Sciatic nerve (tissue), 2 donors: ENCODE results near the gene ARAP3. TPM values are rescaled to one million over a fixed set of nuclear protein-coding genes. Genes with fewer than 3 reads are reported as not detected.
"Not testable (repeated sequence)": the region's sequence is repeated elsewhere in the genome, so short reads cannot be mapped to it uniquely, and the experiment has no call there.

Experiments used
- ATAC-seq: fragments of 200-7000 bp; cut with Tn5 transposase; one replicate; pipeline ENCODE4 v1.9.1; 2020; ENCODE audit warnings: mild to moderate bottlenecking, moderate library complexity
- DNase-seq: peaks from one replicate; pipeline ENCODE4 v3.0.0-alpha.2; 2020; ENCODE audit warnings: low spot score
- intact Hi-C: fragments of 100-400 bp; cut with DNase I; formaldehyde crosslinking; loops from one replicate; pipeline ENCODE4 v1.14.2; 2022
- total RNA-seq: library from RNA; stranded (reverse); fragmentation: NEBNext Ultra II Directional; extraction: Animal tissue kit (Norgen Biotek cat#: 25700); gene quantifications from one replicate; pipeline ENCODE4 v1.2.1, GENCODE V29; 2021
- donor health status: DM: no; HTN: no; CAD: no.
- donor health status: DM: no; HTN: no; CAD: no.

Gene ARAP3, protein sequence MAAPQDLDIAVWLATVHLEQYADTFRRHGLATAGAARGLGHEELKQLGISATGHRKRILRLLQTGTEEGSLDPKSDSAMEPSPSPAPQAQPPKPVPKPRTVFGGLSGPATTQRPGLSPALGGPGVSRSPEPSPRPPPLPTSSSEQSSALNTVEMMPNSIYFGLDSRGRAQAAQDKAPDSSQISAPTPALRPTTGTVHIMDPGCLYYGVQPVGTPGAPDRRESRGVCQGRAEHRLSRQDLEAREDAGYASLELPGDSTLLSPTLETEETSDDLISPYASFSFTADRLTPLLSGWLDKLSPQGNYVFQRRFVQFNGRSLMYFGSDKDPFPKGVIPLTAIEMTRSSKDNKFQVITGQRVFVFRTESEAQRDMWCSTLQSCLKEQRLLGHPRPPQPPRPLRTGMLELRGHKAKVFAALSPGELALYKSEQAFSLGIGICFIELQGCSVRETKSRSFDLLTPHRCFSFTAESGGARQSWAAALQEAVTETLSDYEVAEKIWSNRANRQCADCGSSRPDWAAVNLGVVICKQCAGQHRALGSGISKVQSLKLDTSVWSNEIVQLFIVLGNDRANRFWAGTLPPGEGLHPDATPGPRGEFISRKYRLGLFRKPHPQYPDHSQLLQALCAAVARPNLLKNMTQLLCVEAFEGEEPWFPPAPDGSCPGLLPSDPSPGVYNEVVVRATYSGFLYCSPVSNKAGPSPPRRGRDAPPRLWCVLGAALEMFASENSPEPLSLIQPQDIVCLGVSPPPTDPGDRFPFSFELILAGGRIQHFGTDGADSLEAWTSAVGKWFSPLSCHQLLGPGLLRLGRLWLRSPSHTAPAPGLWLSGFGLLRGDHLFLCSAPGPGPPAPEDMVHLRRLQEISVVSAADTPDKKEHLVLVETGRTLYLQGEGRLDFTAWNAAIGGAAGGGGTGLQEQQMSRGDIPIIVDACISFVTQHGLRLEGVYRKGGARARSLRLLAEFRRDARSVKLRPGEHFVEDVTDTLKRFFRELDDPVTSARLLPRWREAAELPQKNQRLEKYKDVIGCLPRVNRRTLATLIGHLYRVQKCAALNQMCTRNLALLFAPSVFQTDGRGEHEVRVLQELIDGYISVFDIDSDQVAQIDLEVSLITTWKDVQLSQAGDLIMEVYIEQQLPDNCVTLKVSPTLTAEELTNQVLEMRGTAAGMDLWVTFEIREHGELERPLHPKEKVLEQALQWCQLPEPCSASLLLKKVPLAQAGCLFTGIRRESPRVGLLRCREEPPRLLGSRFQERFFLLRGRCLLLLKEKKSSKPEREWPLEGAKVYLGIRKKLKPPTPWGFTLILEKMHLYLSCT (N-terminal part only)
- 22.4 TPM for total RNA-seq

DNA sequence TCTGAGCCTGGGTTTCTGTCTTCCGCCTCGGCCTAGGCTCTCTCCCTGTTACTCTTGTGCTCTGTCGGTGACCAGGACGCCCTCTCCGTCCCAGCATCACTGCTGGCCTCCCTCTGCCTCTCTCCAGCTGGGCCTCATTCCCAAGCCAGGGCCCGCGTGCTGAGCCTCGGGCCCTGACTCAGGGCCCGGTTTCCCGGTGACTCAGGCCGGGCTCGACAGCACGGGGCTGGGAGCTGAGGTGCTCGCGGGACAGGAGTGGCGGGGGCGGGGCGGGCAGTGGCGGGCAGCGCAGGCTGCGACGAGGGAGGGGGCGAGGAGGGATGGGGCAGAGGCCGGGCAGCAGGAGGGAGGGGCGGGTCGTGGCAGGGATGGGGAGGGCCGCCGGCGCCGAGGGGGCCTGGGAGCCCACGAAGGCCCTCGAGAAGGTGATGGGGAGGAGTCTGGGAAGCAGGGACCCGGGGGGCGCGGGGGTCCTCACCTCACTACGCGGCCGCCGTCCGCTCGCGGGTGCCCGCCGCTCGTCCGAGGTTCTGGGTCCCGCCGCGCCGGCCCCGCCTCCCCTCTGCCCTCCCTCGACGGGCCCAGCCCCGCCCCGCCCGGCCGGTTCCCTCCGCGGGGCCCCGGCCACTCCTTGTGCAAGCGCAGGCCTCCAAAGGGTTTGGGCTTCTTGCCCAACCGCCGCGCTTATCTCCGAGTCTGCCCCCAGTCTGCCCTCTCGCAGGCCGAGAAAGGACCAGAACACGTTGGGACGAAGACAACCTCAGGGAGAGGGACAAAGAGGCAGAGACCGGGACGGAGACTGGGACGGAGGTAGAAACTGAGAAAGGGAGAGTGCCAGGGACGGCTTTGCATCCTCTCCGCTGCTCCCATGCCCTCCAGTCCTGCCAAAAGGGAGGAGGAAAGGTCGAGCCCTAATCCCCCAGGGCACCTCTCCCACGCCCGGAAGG is at the start of gene ARAP3:
Gene ARAP3, minus strand, starts transcription at position 536 of the 947 bp plus-strand sequence. CDS start 1,744 bp downstream, outside the sequence.
- intact Hi-C loops = no loop called here
- DNase-seq (peak; percentile 85), ATAC-seq (peak; percentile 89)

DNA sequence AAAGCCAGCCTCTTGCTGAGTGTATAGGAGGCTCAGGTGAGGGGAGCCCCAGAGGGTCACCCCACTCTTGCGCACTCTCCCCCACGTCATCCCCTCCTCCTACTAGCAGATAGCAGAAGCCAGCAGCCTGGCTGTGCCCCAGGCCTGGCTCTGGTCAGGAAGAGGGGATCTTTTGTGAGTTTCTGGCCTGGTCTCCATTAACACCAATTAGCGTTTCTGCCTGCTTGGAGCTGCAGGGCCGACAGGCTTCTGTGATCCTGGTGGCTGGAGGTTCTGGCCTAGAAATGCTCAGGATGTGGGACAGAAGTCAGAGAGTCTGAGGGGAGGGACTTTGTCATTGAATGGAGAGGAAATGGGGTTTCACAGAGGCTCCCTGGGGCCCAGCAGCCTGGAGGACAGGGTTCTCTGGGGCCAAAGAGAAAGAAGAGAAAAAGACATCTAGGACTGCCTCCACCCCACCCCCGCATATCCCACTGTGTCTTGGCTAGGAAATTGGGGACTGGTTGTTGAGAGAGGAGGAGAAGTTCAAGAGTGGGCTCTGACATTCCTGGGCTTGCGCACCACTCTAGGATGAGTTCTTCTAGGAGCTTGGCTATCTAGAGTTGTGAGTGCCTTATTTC is 47.5 kb upstream of the ARAP3 start:
- DNase-seq (no peak), ATAC-seq (no peak)
- intact Hi-C loops = no loop called here

DNA sequence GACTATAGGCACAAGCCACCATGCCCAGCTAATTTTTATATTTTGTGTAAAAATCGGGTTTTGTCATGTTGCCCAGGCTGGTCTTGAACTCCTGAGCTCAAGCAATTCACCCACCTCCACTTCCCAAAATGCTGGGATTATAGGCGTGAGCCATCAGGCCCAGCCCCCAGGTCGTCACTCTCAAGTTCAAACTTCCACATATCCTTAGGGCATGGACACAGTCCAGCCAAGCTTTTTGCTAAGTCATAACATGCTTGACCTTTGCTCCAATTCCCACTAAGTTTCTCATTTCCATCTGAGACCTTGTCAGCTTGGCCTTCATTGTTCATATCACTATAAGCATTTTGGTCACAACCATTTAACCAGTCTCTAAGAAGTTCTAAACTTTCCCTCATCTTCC is 43.9 kb upstream of the ARAP3 start:
- no peak for DNase-seq
- intact Hi-C loops = no loop called here
- no peak for ATAC-seq

DNA sequence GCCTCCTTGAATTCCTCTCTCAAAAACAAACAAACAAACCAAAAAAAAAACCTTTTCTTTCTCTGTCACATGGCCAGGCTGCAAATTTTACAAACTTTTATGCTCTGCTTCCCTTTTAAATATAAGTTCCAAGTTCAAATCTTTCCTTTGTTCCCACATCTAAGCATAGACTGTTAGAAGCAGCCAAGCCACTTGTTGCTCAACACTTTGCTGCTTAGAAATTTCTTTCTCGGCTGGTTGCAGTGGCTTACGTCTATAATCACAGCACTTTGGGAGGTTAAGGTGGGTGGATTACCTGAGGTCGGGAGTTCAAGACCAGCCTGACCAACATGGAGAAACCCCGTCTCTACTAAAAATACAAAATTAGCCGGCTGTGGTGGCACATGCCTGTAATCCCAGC is 43.1 kb upstream of the ARAP3 start:
- intact Hi-C loops, ATAC-seq, DNase-seq: not testable (repeated sequence)

DNA sequence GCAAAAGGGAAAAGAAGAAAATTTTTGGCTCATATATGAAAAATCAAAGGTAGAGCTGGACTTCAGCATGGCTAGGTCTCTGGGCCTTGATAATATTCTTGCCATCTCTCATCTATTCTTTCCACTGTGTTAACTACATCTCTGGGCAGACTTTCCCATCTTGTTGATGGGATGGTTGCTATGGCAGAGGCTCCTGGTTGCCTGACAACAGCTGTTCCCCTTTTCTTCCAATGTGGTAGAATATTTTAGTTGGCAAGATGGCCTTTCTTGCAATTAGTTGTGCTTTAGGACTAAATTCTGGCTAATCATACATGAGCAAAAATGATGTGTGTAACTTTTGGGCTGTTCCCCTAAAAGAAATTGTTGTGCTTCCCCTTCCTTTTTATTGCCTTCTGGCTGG is 40.2 kb upstream of the ARAP3 start:
- intact Hi-C loops = no loop called here
- no peak for ATAC-seq
- DNase-seq = no peak

DNA sequence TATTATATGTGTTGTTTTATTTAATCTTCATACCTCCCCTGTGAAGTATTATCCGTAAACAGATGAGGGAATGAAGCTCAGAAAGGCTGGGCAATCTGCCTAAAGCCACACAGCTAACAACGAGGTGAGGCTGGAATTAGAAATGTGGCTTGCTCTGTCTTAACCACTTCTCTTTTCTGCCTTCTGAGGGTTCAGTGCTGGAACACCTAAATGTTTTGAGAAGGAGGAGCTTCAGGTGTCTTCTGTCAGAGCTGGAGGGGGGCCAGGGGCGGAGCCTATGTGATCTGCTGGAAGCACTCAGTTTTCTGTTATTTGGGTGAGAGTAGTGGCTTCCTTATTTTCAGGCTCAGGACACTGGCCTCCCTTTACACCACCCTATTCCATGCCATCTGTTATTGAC is 35.0 kb upstream of the ARAP3 start:
- no peak for ATAC-seq
- no peak for DNase-seq
- intact Hi-C loops = no loop called here

DNA sequence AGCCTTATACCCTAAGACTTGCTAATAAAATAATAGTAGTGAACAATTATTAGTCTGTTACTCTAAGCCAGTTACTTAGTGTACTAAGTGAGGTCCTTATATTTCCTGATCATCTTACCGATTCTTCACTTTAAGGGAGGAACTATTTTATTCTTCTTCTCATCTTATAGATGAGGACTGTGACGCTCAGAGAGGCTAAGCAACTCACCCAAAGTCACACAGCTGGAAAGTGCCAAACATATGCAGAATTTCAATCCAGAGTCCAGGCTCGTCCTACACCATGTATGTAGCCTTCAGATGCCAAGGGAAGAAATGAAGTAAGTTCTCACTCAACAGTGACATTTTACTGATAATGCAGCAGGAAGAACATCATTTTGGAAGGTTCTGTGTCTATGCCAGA is 34.4 kb upstream of the ARAP3 start:
- DNase-seq (no peak), ATAC-seq (no peak)
- intact Hi-C loops = no loop called here

DNA sequence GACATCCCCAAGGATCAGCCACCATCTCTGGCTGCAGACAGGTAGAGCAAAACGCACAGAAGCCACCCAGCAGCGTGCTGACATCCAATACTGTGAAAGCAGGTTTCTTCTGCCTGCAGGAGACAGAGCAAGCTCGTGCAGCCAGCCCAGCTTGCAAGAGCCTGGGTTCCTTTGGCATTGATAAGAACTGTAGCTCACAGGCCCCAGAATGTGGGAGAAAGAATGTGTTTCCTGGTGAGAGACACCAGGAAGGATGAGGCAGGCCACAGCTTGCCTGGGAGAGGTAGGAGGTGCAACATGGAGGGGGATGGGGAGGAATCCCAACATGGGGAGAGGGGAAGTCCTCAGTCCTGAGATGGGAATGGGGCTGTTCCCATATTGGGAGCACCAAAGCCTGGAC is 34.0 kb upstream of the ARAP3 start:
- intact Hi-C loops = no loop called here
- DNase-seq (no peak), ATAC-seq (no peak)

DNA sequence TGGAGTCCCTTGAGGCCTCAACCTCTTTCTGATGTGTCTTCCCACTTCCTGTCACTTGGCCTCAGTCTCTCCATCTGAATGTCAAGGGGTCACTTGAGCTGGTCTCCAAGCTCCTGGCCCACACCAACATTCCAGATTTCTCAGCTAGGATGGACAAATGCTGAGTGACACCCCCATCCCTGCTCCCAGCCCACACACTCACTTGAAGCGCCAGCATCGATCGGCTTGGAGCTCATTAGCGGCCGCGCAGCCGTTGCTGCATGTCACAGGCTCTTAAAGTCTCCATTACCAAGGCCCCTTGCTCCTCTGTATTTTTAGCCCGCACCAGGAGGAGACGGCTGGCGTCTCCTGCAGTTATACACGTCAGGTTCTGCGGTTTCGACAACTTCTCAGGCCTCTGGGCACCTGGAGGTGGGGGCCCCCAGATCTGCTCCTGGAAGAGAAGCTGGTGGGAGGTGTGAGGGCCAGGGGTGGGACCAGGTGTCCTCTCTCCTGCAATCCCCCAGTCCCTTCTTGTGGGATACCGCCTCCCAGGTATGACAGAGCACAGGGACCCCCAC is 33.4 kb upstream of the ARAP3 start:
- DNase-seq = no peak
- intact Hi-C loops = no loop called here
- ATAC-seq = no peak

DNA sequence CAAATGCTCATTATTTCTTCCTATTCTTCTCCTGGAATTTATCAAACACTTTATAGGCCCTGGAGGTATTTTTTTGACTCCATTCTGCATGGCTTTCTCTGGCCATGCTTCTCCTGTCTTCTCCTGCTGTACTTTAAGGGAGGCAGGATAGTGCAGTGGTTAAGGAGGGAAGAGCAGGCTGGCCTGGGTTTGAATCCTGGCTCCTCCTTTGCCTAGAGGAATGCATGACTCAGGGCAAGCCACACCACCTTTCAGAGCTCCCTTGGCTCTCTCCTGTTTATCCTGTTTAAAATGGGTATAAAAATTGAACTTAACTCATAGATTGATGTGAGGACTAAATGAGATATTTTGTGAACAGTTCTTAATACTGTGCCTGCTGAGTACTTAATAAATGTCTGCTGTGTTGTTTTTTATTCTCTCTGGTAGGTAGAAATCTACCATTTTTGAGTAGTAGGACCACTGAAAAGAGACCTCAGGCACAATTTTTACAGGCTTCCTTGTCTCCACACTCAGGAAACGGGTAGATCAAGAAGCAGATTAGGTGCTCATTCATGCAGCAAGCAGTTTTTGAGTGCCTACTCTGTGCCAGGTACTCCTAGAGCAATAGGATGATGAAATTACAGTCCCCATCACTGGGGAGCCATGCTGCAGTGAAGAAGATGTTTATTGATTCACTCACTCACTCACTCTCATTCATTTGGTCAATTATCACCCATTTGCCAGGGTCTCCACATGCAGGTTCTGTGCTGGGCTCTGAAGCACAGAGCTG is 32.7 kb upstream of the ARAP3 start:
- no peak for DNase-seq

DNA sequence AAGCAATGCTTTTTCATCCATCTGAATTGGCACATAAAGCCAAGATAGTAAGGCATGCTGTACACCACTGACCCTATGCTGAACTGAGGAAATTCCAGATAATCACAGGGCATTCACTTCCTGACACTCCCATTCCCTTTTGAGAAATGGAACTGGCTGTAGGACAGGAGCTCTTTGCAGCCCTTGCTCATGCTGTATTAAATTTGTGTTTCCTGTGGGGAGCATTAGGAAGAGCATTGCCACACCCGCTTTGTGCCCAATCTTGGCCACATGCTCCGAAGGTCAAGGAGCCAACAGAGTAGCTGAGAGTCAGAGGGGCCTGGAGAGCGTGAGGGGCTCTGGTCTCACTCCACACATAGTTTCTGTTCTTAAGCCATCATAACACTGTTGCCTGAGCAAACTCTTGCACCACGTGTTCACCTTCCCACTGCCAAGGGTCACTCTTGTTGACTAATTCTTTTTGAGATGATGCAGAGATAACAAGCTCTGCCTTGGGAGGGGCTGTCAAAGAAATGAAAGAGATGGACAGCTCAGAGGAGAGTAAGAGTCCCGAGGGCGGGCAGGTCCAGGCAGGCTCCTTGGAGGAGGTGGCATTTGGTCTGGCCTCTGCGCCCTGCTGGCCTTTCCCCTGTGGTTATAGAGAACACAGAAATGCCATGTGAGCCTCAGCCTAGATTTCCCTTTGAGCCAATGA is 31.7 kb upstream of the ARAP3 start:
- ATAC-seq = no peak
- intact Hi-C loops = no loop called here
- DNase-seq = no peak

More for the DNA sequence above, 32.7 kb upstream of the ARAP3 start:
- ATAC-seq = no peak
- intact Hi-C loops = no loop called here

DNA sequence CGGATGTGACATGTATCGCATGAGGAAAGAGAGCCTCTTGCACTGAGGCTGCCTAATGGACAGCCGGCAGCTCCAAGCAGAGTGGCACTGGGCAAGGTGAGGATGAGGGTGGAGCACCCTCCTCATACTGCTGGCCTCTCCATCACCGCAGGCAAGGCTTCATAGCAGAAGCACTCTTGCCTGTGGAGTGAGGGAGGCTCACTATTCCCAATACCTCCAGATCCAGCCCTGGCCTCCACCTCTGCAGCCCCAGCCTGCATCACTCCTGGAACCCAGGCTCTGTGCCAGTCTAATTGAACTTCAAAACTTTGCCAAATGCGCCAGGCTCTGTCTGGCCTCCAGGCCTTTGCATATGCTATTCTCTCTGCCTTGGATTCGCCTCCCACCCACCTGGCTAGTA is 29.7 kb upstream of the ARAP3 start:
- DNase-seq (no peak), ATAC-seq (no peak)
- intact Hi-C loops = no loop called here

DNA sequence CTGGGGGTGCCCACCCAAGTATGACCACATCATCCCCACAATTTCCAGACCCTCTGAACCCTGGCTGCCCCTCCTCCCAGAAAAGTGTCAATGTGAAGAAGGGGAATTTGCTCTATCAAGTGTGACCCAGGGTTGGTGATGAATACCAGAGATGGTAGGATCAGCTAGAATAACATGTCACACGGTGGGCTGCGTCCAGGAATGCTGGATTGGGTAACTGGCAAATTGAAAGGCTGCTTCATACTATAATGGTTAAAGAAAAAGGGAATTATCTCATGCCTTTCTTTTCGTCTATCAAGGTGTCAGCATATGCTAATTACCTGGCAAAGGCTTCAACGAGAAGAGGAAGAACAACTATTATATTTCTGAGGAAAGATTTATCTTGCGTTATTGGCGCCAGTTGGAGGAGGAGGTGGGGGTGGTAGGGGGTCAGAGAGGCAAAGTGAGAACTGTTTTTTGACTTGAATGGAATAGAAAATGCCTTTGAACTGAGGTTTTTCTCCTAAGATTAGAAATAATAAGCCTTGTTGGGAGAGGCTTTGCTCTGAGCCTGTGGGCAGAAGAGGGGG is 27.8 kb upstream of the ARAP3 start:
- ATAC-seq = no peak
- DNase-seq = no peak
- intact Hi-C loops = no loop called here

DNA sequence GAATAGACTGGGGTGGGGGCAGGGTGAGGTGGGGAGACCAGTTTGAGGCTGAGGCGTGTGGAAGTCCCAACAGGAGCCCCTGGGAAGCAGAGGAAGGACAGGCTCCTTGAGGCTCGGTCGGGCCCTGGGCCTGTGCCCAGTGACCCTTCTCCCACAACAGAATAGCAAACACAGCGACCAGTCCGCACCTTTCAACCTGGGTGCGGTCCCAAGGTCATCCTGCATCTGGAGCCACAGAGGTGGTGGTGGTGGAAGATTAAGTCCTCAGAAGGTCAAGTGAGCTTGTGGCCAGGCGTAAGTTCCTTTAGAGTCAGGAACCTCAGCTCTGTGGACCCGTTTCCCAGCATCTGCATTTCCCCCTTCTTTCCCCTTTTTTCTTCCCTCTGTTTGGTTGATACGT is 26.0 kb upstream of the ARAP3 start:
- intact Hi-C loops = no loop called here
- DNase-seq (no peak), ATAC-seq (no peak)

DNA sequence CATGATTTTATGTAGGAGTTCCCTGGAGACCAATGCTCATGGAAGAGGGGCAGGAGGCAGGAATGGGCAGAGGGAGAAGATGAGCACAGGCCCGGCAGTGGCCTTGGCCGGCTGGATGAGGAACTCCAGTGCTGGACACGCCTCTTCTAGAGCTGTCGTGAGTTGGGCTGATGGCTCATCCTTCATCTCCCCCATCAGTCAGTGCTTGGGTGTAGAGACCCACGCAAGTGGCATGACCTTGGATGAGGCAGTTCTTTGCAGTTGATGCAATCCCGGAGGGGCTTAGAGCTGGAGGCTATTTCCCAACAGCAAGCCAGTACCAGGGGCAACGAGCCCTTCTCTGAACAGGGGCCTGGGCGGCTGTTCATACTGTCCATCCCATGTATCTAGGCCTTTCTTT is 25.5 kb upstream of the ARAP3 start:
- intact Hi-C loops = no loop called here
- DNase-seq (no peak), ATAC-seq (no peak)

DNA sequence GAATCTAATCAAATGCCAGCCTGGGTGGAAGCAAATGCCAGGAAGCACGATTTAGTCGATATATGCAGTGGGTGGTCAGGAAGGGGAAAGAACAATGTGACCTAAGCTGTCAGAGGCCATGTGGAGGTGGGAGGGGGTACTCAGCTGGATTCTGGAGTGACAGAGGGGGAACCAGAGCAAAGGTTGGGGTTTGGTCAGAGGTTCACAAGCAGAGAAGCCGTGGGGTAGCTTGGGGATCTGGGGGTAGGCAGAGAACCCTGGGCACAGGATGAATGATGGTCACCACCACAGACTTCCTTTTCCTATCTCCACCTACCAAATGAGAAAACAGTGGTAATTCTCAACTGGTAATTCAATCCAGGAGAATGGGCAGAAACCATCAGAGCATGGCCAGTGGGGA is 24.1 kb upstream of the ARAP3 start:
- no peak for ATAC-seq
- intact Hi-C loops = no loop called here
- DNase-seq = no peak
